Uterus (tissue), 2 donors: Measurements from ENCODE around the gene PRAF2.

Source experiments
- CTCF ChIP-seq, 4 experiments: fragments of 200-600 bp in 2 of 4; fragments of 450-650 bp in 2 of 4; sonication (generic) in 2 of 4; IDR thresholded peaks; one replicate each; pipeline ENCODE4 v1.5.1; 2016 to 2019; ENCODE audit warnings: antibody characterized with exemption in 4 of 4, mild to moderate bottlenecking in 2 of 4, moderate library complexity in 1 of 4
- POLR2A ChIP-seq, 2 donors: fragments of 450-650 bp; IDR thresholded peaks; one replicate each; pipeline ENCODE4 v1.6.1; 2016; ENCODE audit warnings: antibody characterized with exemption in 2 of 2, mild to moderate bottlenecking in 1 of 2, moderate library complexity in 1 of 2

- no peak for TF ChIP-seq POLR2A (IDR thresholded peaks at IDR 0.05)
- no peak for TF ChIP-seq CTCF (IDR thresholded peaks at IDR 0.05)
Observed at GRCh38 chrX:49042581-49043219, 31.1 kb downstream of the PRAF2 start.
